Testis (tissue), 2 donors: ENCODE measurements around the gene ERMP1.

Experiments used
- CTCF ChIP-seq, 3 experiments: fragments of 450-650 bp in 2 of 3; fragments of 200-600 bp in 1 of 3; sonication (generic) in 1 of 3; IDR thresholded peaks; one replicate each; pipeline ENCODE4 v1.5.1; 2016 to 2019; ENCODE audit warnings: antibody characterized with exemption in 3 of 3, mild to moderate bottlenecking in 2 of 3, moderate library complexity in 1 of 3
- POLR2A ChIP-seq: fragments of 450-650 bp; IDR thresholded peaks from one replicate; pipeline ENCODE4 v1.6.1; 2017; ENCODE audit warnings: antibody characterized with exemption, mild to moderate bottlenecking, moderate library complexity

- TF ChIP-seq CTCF (IDR thresholded peaks at IDR 0.05) (no peak), POLR2A (no peak)
Measured at GRCh38 chr9:5767968-5768932, 64.7 kb downstream of the ERMP1 start.
